ENCODE results near the gene RASGEF1B. TPM values are rescaled to one million over a fixed set of nuclear protein-coding genes. Genes with fewer than 3 reads are reported as not detected.

RASGEF1B gene
- total and polyA plus RNA-seq, 2 of the 4 experiments (the other 2 are of a cell fraction): 0.09 to 0.36 TPM

DNA sequence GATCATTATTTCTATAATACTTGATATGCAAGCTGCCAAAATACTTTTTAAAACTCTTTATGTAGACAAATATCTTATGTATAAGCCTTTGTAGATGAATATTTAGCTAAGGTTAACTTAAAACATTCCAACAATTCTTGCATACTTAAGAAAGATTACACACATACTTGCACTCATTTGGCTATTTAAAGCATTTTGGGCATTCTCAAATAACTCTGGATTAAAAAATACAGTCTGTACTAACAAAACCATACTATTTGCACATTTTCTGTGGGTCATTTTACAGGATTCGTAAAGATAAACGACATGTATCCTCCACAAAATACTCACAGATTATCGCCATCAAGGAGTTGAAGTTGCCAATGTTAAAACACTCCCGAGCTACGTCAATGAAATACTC lies 26.5 kb downstream of the RASGEF1B start:
- Histone ChIP-seq H2BK5ac (ENCODE audit: low read depth, low read length, poor library complexity, severe bottlenecking) (peak overlapping the region; percentile 88), H3K4me2 (ENCODE audit: low read depth, low read length) (peak overlapping the region; percentile 3; the same call in 1 of the 2 replicates), H3K36me3 (ENCODE audit: control insufficient read depth, insufficient read depth, low read length) (no peaks in the 10 kb centered on the region; the same call in 1 of the 2 replicates), H2AFZ (replicated peaks; ENCODE audit: low read length, poor library complexity) (no peak overlapping the region), H3K27me3 (ENCODE audit: control insufficient read depth, insufficient read depth, low read length) (no peaks in the 10 kb centered on the region), H3K18ac (ENCODE audit: low read depth, low read length) (peak overlapping the region; percentile 42; the same call in 1 of the 2 replicates), H4K5ac (ENCODE audit: low read depth, low read length) (peak overlapping the region; percentile 26; the same call in 1 of the 2 replicates), H3K14ac (replicated peaks; ENCODE audit: low read depth, low read length) (no peak overlapping the region; the same call in 1 of the 2 replicates), H2BK20ac (ENCODE audit: low read depth, low read length) (peak overlapping the region; percentile 83), H4K91ac (ENCODE audit: insufficient read depth, low read depth, low read length) (peak overlapping the region; percentile 63; the same call in 1 of the 2 replicates), H3K9ac (ENCODE audit: low read depth, low read length) (no peak overlapping the region), H3K56ac (ENCODE audit: extremely low read depth, insufficient read depth, low read length) (no peak overlapping the region), H3K4me1 (ENCODE audit: control insufficient read depth, insufficient read depth, low read length) (peaks cover 13% of the 10 kb centered on the region), H4K20me1 (ENCODE audit: insufficient read depth, low read length) (no peaks in the 10 kb centered on the region), H3K79me1 (ENCODE audit: low read depth in 1 of 2, low read length in 2 of 2) (no peaks in the 10 kb centered on the region), H2BK120ac (ENCODE audit: low read depth, low read length) (peak overlapping the region; percentile 68), H3K23ac (ENCODE audit: low read depth, low read length) (no peak overlapping the region), H2AK5ac (ENCODE audit: low read depth, low read length) (0 out of 2 replicates have a peak overlapping the region, but pooled peaks have one; percentile 17), H2AK9ac (replicated peaks; ENCODE audit: low read depth, low read length, poor library complexity) (no peak overlapping the region), H3K9me3 (ENCODE audit: control insufficient read depth, insufficient read depth, low read length) (no peaks in the 10 kb centered on the region), H3K4ac (ENCODE audit: low read depth, low read length) (no peak overlapping the region), H4K8ac (ENCODE audit: low read depth in 2 of 2, low read length in 2 of 2) (peak overlapping the region; percentile 50 to 73; a peak in 2 of 4 replicates), H2BK15ac (ENCODE audit: low read depth, low read length) (0 out of 3 replicates have a peak overlapping the region, but pooled peaks have one; percentile 21), H3K9me1 (ENCODE audit: insufficient read depth, low read length) (no peaks in the 10 kb centered on the region), H3K27ac (ENCODE audit: insufficient read depth, low read length) (peak overlapping the region; percentile 84; the same call in 1 of the 2 replicates), H3K4me3 (ENCODE audit: insufficient read depth, low read depth, low read length) (no peak overlapping the region)
- ATAC-seq (ENCODE audit: low read depth) (peak; percentile 35), DNase-seq (peak; percentile 23)
- CTCF ChIA-PET: interaction anchor here (0.8 to 1.5 kb wide), 3 partner anchors 13 to 39 kb away, joined by 3 to 5 read pairs (median 3); no protein-coding TSS in a partner anchor
- no TSS peak for BruUV-seq (replicated peaks)
- TF ChIP-seq SMC3 (IDR thresholded peaks at IDR 0.05; ENCODE audit: low read depth, low read length): no peak
- TF ChIP-seq, protein P1, sequence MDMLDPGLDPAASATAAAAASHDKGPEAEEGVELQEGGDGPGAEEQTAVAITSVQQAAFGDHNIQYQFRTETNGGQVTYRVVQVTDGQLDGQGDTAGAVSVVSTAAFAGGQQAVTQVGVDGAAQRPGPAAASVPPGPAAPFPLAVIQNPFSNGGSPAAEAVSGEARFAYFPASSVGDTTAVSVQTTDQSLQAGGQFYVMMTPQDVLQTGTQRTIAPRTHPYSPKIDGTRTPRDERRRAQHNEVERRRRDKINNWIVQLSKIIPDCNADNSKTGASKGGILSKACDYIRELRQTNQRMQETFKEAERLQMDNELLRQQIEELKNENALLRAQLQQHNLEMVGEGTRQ (IDR thresholded peaks at IDR 0.05; ENCODE audit: low read depth, low read length): no peak
- TF ChIP-seq, protein P2, sequence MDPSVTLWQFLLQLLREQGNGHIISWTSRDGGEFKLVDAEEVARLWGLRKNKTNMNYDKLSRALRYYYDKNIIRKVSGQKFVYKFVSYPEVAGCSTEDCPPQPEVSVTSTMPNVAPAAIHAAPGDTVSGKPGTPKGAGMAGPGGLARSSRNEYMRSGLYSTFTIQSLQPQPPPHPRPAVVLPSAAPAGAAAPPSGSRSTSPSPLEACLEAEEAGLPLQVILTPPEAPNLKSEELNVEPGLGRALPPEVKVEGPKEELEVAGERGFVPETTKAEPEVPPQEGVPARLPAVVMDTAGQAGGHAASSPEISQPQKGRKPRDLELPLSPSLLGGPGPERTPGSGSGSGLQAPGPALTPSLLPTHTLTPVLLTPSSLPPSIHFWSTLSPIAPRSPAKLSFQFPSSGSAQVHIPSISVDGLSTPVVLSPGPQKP (IDR thresholded peaks at IDR 0.05; ENCODE audit: borderline replicate concordance, low read depth, low read length): no peak
- TF ChIP-seq NFE2L2 (IDR thresholded peaks at IDR 0.05; ENCODE audit: low read depth, low read length): no peak
- TF ChIP-seq CEBPB (IDR thresholded peaks at IDR 0.05; ENCODE audit: low read depth, low read length): no peak
- intact Hi-C loops (cut with micrococcal nuclease): no loop called here
- POLR2A ChIA-PET (ENCODE audit: unreplicated experiment): no interaction called here
- dilution Hi-C loops (cut with HindIII; ENCODE audit: low sequenced_read_pairs, unreplicated experiment): no loop called here
- in situ Hi-C loops (cut with MboI; ENCODE audit: low sequenced_read_pairs): no loop called here
- WGBS, 2 experiments (ENCODE audit: extremely low coverage in 2 of 2, insufficient read length in 1 of 2): no CpG with 5 or more reads among the region's 5 CpGs

Data from IMR-90 (cell line).